ENCODE measurements around the gene CCDC187.

Gene CCDC187

GRCh38 chr9:136201609-136202453 is 102.1 kb downstream of the CCDC187 start:
- H3K4me3 Mint-ChIP-seq: no peak overlapping the region
- H3K4me1 Mint-ChIP-seq (ENCODE audit: low read depth in 2 of 2): peaks cover 2% of the 10 kb centered on the region in 2 donors
- no peak for ATAC-seq (replicated peaks)
- no peak overlapping the region for H3K27ac Mint-ChIP-seq
- H3K27me3 Mint-ChIP-seq: peaks cover 13 to 59% of the 10 kb centered on the region in 2 donors
- H3K36me3 Mint-ChIP-seq (ENCODE audit: insufficient read depth): no peaks in the 10 kb centered on the region
- no peaks in the 10 kb centered on the region for H3K9me3 Mint-ChIP-seq
- no peak for DNase-seq

- DNase-seq (no peak), ATAC-seq (replicated peaks) (no peak)
- no peak overlapping the region for H3K4me3 Mint-ChIP-seq
- no peak overlapping the region for H3K27ac Mint-ChIP-seq
- H3K4me1 Mint-ChIP-seq (ENCODE audit: low read depth in 2 of 2): peaks cover 7% of the 10 kb centered on the region in 2 donors
- H3K27me3 Mint-ChIP-seq: peaks cover 20 to 65% of the 10 kb centered on the region in 2 donors
- no peaks in the 10 kb centered on the region for H3K9me3 Mint-ChIP-seq
- H3K36me3 Mint-ChIP-seq (ENCODE audit: insufficient read depth): no peaks in the 10 kb centered on the region
These were observed 102.7 kb downstream of the CCDC187 start for GRCh38 chr9:136201174-136201573.

- Mint-ChIP-seq H3K4me1 (ENCODE audit: low read depth in 2 of 2) (peaks cover 7 to 8% of the 10 kb centered on the region in 2 donors), H3K4me3 (no peak overlapping the region), H3K9me3 (no peaks in the 10 kb centered on the region), H3K27ac (no peak overlapping the region), H3K36me3 (ENCODE audit: insufficient read depth) (no peaks in the 10 kb centered on the region), H3K27me3 (peaks cover 25 to 66% of the 10 kb centered on the region in 2 donors)
- ATAC-seq (replicated peaks): no peak
- no peak for DNase-seq
These were observed 103.5 kb downstream of the CCDC187 start for GRCh38 chr9:136200424-136200823.

Measured in effector memory CD8-positive, alpha-beta T cell (primary cell).